Activated CD8-positive, alpha-beta memory T cell treated with anti-CD3 and anti-CD28 coated beads for 1 hour (primary cell): ENCODE results near the gene SIGLEC15.
A peak's percentile ranks its signal among the peaks of the same experiment; 100 is the strongest.

Experiments used
- DNase-seq, 2 donors: peaks; one replicate each; pipeline ENCODE4 v3.0.0-alpha.2; 2020; ENCODE audit warnings: low read depth in 1 of 2; ENCODE audit errors: extremely low read depth in 1 of 2

Gene SIGLEC15

GRCh38 chr18:45874491-45875184 lies 49.2 kb downstream of the SIGLEC15 start:
- no peak for DNase-seq

- no peak for DNase-seq
These were observed 50.7 kb downstream of the SIGLEC15 start for GRCh38 chr18:45876161-45876560.

- DNase-seq: no peak
These were observed 51.9 kb downstream of the SIGLEC15 start for GRCh38 chr18:45877403-45877802.

GRCh38 chr18:45879681-45880655 lies 54.5 kb downstream of the SIGLEC15 start:
- peak; percentile 15 to 60 for DNase-seq

GRCh38 chr18:45880876-45881558 lies 55.5 kb downstream of the SIGLEC15 start:
- no peak for DNase-seq

- no peak for DNase-seq
These were observed 62.1 kb downstream of the SIGLEC15 start for GRCh38 chr18:45887585-45887984.

GRCh38 chr18:45889419-45890064 lies 64.1 kb downstream of the SIGLEC15 start:
- DNase-seq: no peak

GRCh38 chr18:45890606-45891005 lies 65.1 kb downstream of the SIGLEC15 start:
- no peak for DNase-seq

GRCh38 chr18:45891806-45892205 lies 66.3 kb downstream of the SIGLEC15 start:
- no peak for DNase-seq
